Measurements from ENCODE around the gene TNFAIP8L2. TPM values are rescaled to one million over a fixed set of nuclear protein-coding genes. Genes with fewer than 3 reads are reported as not detected.
"Not testable (repeated sequence)": the region's sequence is repeated elsewhere in the genome, so short reads cannot be mapped to it uniquely, and the experiment has no call there.

TNFAIP8L2 gene
- total RNA-seq, 1 donor from 2014 or later = 1.6 TPM

DNA sequence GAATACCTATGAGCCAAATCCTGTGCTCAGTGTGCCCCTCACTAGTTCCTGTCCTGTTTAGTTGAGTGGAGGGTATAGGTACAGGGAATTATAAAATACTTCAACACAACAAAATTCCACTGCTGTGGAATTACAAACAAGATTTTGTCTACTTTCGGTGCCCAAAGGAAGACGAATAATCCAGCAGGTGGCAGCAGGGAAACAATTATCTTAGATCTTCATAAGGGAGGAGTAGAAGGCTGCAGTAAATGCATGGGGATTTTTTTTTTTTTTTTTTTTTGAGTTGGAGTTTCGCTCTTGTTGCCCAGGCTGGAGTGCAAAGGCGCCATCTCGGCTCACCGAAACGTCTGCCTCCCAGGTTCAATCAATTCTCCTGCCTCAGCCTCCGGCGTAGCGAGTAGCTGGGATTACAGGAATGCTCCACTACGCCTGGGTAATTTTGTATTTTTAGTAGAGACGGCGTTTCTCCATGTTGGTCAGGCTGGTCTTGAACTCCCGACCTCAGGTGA is 39.9 kb downstream of the TNFAIP8L2 start:
- TF ChIP-seq, protein P1, sequence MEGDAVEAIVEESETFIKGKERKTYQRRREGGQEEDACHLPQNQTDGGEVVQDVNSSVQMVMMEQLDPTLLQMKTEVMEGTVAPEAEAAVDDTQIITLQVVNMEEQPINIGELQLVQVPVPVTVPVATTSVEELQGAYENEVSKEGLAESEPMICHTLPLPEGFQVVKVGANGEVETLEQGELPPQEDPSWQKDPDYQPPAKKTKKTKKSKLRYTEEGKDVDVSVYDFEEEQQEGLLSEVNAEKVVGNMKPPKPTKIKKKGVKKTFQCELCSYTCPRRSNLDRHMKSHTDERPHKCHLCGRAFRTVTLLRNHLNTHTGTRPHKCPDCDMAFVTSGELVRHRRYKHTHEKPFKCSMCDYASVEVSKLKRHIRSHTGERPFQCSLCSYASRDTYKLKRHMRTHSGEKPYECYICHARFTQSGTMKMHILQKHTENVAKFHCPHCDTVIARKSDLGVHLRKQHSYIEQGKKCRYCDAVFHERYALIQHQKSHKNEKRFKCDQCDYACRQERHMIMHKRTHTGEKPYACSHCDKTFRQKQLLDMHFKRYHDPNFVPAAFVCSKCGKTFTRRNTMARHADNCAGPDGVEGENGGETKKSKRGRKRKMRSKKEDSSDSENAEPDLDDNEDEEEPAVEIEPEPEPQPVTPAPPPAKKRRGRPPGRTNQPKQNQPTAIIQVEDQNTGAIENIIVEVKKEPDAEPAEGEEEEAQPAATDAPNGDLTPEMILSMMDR (IDR thresholded peaks at IDR 0.05; ENCODE audit: unreplicated experiment) = peak; percentile 27
- peak; percentile 45 for DNase-seq (ENCODE audit: low spot score)
- peak overlapping the region; percentile 65 for H3K4me3 Mint-ChIP-seq (ENCODE audit: unreplicated experiment)
- no peak overlapping the region for H3K27ac Mint-ChIP-seq (ENCODE audit: unreplicated experiment)
- H3K36me3 Mint-ChIP-seq (ENCODE audit: low read depth, unreplicated experiment) = peaks cover 9% of the 10 kb centered on the region
- H3K4me1 Mint-ChIP-seq (ENCODE audit: unreplicated experiment) = peaks cover 24% of the 10 kb centered on the region
- H3K9me3 Mint-ChIP-seq (ENCODE audit: unreplicated experiment) = no peaks in the 10 kb centered on the region
- H3K27me3 Mint-ChIP-seq (ENCODE audit: unreplicated experiment) = peaks cover 17% of the 10 kb centered on the region

DNA sequence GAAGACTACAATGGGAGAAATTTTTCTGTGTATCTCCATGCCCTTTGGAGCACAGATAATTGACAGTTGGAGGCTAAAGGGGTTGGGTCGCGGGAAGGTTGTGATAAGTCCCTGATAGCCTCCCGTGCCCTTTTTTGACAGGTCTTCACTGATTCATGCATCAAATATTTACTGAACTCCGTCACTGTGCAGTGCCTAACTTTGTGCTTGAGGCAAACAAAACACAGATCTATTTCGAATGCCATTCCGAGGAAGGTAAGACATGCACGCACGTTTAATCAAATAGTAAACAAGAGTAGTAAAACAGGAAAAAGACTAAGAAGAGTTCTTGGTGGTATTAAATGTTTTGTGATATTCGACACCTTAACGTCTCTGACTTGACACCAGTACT is 41.4 kb downstream of the TNFAIP8L2 start:
- Mint-ChIP-seq H3K27me3 (ENCODE audit: unreplicated experiment) (peaks cover 17% of the 10 kb centered on the region), H3K4me3 (ENCODE audit: unreplicated experiment) (peak overlapping the region; percentile 99), H3K27ac (ENCODE audit: unreplicated experiment) (peak overlapping the region; percentile 93), H3K9me3 (ENCODE audit: unreplicated experiment) (no peaks in the 10 kb centered on the region), H3K36me3 (ENCODE audit: low read depth, unreplicated experiment) (peaks cover 9% of the 10 kb centered on the region), H3K4me1 (ENCODE audit: unreplicated experiment) (peaks cover 30% of the 10 kb centered on the region)
- TF ChIP-seq, protein P1 (IDR thresholded peaks at IDR 0.05; ENCODE audit: unreplicated experiment) = no peak
- DNase-seq (ENCODE audit: low spot score) = no peak

DNA sequence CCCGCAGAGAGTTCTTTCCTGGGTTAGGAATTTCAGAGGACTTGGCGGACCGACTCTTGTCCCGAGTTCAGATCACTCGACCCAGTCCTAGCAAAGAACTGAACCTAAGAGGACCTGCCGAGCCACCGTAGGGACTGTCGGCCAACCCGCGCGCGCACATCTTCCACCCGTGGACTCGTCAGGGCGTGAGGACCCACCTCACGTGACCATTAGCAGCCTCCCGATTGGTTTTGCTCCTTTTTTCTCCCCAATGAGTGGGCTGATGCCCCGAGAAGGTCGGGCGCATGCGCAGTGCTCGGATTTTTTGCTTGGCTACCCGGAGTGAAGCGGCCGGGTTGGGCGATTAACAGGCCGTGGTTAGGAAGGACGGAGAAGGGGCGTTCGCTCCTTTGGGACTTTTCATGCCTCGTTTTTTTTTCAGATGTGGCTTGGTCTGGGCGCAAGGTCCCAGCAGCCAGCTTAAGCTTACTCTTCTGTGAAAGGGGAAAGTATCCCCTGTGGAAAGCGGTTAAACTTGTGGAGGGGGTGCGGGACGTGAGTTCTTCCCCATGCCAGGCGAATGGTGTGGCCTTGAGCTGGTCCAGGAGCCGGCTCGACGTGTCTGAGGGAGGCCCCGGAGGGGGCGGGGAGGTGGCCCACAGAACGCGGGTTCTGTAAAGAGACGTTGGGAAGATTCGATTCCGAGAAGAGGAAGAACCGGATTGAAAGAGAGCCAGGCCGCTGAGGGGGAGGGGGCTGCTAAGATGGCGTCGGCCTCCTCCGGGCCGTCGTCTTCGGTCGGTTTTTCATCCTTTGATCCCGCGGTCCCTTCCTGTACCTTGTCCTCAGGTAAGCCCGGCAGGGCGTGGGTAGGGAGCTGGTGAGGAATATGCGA is 42.0 kb downstream of the TNFAIP8L2 start, which contains the start of gene PIP5K1A:
Gene PIP5K1A (plus strand): TSS at position 299 of the 874 bp plus-strand sequence. CDS start 445 bp downstream, at position 744.
- peak; percentile 99 for DNase-seq (ENCODE audit: low spot score)
- H3K4me3 Mint-ChIP-seq (ENCODE audit: unreplicated experiment) = peak within 1 kb of the TSS; percentile 99
- H3K27ac Mint-ChIP-seq (ENCODE audit: unreplicated experiment) = peak within 1 kb of the TSS; percentile 93
- peaks cover 30% of the 10 kb centered on the region for H3K4me1 Mint-ChIP-seq (ENCODE audit: unreplicated experiment)
- TF ChIP-seq, protein P1 (IDR thresholded peaks at IDR 0.05; ENCODE audit: unreplicated experiment) = no peak
- H3K36me3 Mint-ChIP-seq (ENCODE audit: low read depth, unreplicated experiment) = peaks cover 9% of the 10 kb centered on the region
- H3K9me3 Mint-ChIP-seq (ENCODE audit: unreplicated experiment) = no peaks in the 10 kb centered on the region
- peaks cover 17% of the 10 kb centered on the region for H3K27me3 Mint-ChIP-seq (ENCODE audit: unreplicated experiment)

DNA sequence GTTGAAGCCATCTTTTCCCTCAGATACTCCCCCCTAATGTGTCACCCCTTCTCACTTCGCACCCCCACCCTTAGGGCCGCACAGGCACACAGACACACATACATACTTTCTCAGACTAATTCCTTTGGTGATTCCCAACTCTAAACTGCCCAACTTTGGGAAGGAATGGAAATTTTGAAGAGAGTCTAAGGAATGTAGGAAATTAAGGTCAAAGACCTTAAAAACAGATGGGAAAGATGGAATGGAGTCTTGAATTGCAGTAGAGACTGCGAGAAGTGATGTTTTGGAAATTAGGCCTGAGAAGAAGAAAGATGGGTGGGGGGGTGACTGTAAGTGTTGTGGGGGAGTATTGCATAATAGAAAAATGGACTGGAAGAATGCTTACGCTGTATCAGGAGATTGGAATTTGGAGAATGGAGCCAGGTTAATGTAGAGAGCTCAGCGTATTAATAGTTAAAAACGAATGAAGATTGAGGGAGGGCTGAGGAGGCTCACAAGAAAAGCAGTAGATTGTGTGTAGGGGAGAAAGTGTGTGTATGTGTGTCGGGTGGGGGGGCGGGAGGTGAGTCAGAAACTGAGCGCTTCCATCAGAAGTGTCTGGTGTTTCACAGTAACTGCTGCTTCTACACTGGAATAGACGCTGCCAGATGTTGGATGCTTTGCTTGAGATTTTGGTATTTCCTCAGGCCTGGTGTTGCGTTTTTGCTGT is 43.6 kb downstream of the TNFAIP8L2 start:
- Mint-ChIP-seq H3K27me3 (ENCODE audit: unreplicated experiment) (peaks cover 13% of the 10 kb centered on the region), H3K4me1 (ENCODE audit: unreplicated experiment) (peaks cover 30% of the 10 kb centered on the region), H3K4me3 (ENCODE audit: unreplicated experiment) (peak overlapping the region; percentile 99), H3K36me3 (ENCODE audit: low read depth, unreplicated experiment) (peaks cover 13% of the 10 kb centered on the region), H3K27ac (ENCODE audit: unreplicated experiment) (peak overlapping the region; percentile 93), H3K9me3 (ENCODE audit: unreplicated experiment) (no peaks in the 10 kb centered on the region)
- TF ChIP-seq, protein P1 (IDR thresholded peaks at IDR 0.05; ENCODE audit: unreplicated experiment) = no peak
- no peak for DNase-seq (ENCODE audit: low spot score)

DNA sequence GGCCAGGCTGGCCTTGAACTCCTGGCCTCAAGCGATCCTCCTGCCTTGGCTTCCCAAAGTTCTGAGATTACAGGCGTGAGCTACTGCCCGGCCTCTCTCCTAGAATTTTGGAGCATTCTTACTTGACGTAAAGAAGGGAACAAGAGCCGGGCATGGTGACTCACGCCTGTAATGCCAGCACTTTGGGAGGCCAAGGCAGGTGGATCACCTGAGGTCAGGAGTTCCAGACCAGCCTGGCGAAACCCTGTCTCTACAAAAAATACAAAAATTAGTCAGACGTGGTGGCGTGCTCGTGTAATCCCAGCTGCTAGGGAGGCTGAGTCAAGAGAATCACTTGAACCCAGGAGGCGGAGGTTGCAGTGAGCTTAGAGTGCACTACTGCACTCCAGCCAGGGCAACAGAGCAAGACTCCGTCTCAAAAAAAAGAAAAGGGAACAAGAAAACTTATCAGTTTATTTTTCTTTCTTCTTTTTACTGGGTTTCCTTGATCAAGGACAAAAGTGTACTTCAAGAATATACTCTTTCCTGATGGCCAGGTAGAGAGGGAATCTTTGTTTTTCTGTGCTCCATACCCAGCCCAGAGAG is 49.0 kb downstream of the TNFAIP8L2 start:
- H3K4me3 Mint-ChIP-seq (ENCODE audit: unreplicated experiment); H3K4me1 Mint-ChIP-seq (ENCODE audit: unreplicated experiment); H3K27ac Mint-ChIP-seq (ENCODE audit: unreplicated experiment); DNase-seq (ENCODE audit: low spot score); H3K9me3 Mint-ChIP-seq (ENCODE audit: unreplicated experiment); H3K27me3 Mint-ChIP-seq (ENCODE audit: unreplicated experiment): not testable (repeated sequence)
- peaks cover 12% of the 10 kb centered on the region for H3K36me3 Mint-ChIP-seq (ENCODE audit: low read depth, unreplicated experiment)

Measured in endothelial cell (in vitro differentiated cells).